Mucosa of descending colon (tissue), 3 donors: ENCODE measurements around the gene DHRS7B. TPM values are rescaled to one million over a fixed set of nuclear protein-coding genes. Genes with fewer than 3 reads are reported as not detected.

ENCODE experiments used
- ATAC-seq: fragments of 200-7000 bp; cut with Tn5 transposase; one replicate; pipeline ENCODE4 v1.9.1; 2020; ENCODE audit warnings: mild to moderate bottlenecking, moderate library complexity
- DNase-seq, 3 donors: peaks; one replicate each; pipeline ENCODE4 v3.0.0-alpha.2; 2020
- H3K36me3 ChIP-seq: fragments of 200-600 bp; one replicate; pipeline ENCODE4 v1.8.0; 2021; ENCODE audit warnings: low read depth, mild to moderate bottlenecking
- H3K4me1 ChIP-seq: fragments of 200-600 bp; one replicate; pipeline ENCODE4 v1.8.0; 2021; ENCODE audit warnings: low read depth, mild to moderate bottlenecking
- H3K4me3 ChIP-seq: fragments of 200-600 bp; one replicate; pipeline ENCODE4 v1.8.0; 2021; ENCODE audit warnings: mild to moderate bottlenecking
- H3K9me3 ChIP-seq: fragments of 200-600 bp; one replicate; pipeline ENCODE4 v1.8.0; 2021; ENCODE audit warnings: mild to moderate bottlenecking
- intact Hi-C, 2 donors: fragments of 100-400 bp; cut with DNase I in 1 of 2; cut with micrococcal nuclease in 1 of 2; formaldehyde crosslinking; loops; one replicate each; pipeline versions ENCODE4 v1.11.0 to v1.11.1; 2022; cut with DNase I, micrococcal nuclease
- total RNA-seq, 3 donors: library from RNA; stranded (reverse); fragmentation: NEBNext Ultra II Directional in 2 of 3; extraction: Animal tissue kit (Norgen Biotek cat#: 25700) in 2 of 3; gene quantifications; one replicate each; pipeline versions ENCODE4 v1.2.1 to v1.2.4, GENCODE V29; 2021 to 2023
- TF ChIP-seq, protein P1 (sequence below): fragments of 200-600 bp; IDR thresholded peaks from one replicate; pipeline ENCODE4 v1.8.0; 2022; ENCODE audit warnings: antibody characterized with exemption, mild to moderate bottlenecking
- donor health status: DM: no; HTN: no; CAD: no; lungs with moderate emphysema.
- donor health status: DM: no; HTN: no; CAD: no.
- donor health status: DM: no; HTN: yes; CAD: no.

DHRS7B gene
- total RNA-seq, 3 donors from 2014 or later = 21.9 to 34.0 (median 30.2) TPM

DNA sequence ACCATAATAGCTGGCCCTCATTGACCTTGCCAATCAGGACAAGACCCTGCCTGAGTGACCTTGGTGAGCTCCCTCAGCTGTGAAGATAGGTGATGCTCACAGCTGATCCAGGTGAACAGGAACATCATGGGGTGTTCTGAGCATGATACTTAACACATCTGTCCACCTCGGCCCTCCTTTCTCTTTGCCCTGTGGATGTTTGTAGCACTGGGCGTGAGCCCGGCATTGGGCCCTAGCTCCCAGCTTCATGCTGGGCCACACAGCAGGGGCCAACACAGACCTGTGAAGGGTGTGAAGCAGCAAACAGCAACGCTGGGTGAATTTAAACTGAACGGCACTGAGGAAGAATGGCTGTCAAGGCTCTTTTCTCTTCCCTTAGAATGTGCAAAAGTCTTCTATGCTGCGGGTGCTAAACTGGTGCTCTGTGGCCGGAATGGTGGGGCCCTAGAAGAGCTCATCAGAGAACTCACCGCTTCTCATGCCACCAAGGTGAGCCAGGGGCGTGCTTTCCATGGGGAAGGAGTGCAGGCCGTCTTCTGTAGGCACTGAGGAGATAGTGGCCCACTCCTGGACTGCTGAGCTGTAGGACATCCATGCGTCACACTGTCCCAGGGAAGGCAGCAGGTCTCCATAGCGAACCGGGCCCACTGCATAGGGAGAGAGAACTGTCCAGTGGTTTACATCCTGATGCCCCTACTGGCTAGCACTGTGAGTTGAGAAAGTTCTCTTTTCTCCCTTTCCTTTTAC, 51.3 kb downstream of the DHRS7B start:
- no peak overlapping the region for H3K4me3 ChIP-seq
- no peaks in the 10 kb centered on the region for H3K4me1 ChIP-seq
- DNase-seq (no peak), ATAC-seq (no peak)
- TF ChIP-seq, protein P1, sequence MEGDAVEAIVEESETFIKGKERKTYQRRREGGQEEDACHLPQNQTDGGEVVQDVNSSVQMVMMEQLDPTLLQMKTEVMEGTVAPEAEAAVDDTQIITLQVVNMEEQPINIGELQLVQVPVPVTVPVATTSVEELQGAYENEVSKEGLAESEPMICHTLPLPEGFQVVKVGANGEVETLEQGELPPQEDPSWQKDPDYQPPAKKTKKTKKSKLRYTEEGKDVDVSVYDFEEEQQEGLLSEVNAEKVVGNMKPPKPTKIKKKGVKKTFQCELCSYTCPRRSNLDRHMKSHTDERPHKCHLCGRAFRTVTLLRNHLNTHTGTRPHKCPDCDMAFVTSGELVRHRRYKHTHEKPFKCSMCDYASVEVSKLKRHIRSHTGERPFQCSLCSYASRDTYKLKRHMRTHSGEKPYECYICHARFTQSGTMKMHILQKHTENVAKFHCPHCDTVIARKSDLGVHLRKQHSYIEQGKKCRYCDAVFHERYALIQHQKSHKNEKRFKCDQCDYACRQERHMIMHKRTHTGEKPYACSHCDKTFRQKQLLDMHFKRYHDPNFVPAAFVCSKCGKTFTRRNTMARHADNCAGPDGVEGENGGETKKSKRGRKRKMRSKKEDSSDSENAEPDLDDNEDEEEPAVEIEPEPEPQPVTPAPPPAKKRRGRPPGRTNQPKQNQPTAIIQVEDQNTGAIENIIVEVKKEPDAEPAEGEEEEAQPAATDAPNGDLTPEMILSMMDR = no peak
- intact Hi-C loops = no loop called here
- H3K9me3 ChIP-seq = no peaks in the 10 kb centered on the region
- no peaks in the 10 kb centered on the region for H3K36me3 ChIP-seq

DNA sequence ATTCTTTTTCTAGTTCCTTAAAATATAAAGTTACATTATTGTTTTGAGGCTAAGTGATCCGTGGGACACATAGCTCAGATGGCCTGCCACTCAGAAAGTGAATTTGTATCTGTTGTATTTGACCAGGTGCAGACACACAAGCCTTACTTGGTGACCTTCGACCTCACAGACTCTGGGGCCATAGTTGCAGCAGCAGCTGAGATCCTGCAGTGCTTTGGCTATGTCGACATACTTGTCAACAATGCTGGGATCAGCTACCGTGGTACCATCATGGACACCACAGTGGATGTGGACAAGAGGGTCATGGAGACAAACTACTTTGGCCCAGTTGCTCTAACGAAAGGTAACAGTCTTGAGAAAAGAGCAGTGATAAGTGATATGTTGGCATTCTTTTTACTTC, 56.7 kb downstream of the DHRS7B start:
- Histone ChIP-seq H3K36me3 (no peaks in the 10 kb centered on the region), H3K4me3 (no peak overlapping the region), H3K4me1 (no peaks in the 10 kb centered on the region), H3K9me3 (no peaks in the 10 kb centered on the region)
- no peak for DNase-seq
- no peak for ATAC-seq
- TF ChIP-seq, protein P1 = no peak
- intact Hi-C loops = no loop called here

DNA sequence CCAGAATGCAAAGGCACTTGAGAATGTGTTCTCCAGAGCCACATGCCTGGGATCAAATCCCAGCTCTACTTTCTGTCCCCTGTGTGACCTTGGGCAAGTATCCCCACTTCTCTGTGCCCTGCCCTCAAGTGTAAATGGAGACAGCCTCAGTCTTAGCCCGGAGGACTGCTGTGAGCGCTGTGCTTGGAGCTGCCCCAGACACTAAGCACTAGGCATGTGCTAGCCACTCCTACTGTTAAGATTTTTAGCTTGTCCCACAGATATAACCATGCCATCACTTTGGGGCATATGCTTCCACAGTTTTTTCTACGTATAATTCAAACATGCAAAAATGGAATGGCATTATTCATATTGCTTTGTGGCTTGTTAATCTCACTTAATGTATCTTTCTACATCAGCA, 57.8 kb downstream of the DHRS7B start:
- Histone ChIP-seq H3K9me3 (no peaks in the 10 kb centered on the region), H3K4me3 (no peak overlapping the region), H3K4me1 (no peaks in the 10 kb centered on the region), H3K36me3 (no peaks in the 10 kb centered on the region)
- TF ChIP-seq, protein P1 = no peak
- intact Hi-C loops = no loop called here
- no peak for DNase-seq
- no peak for ATAC-seq

DNA sequence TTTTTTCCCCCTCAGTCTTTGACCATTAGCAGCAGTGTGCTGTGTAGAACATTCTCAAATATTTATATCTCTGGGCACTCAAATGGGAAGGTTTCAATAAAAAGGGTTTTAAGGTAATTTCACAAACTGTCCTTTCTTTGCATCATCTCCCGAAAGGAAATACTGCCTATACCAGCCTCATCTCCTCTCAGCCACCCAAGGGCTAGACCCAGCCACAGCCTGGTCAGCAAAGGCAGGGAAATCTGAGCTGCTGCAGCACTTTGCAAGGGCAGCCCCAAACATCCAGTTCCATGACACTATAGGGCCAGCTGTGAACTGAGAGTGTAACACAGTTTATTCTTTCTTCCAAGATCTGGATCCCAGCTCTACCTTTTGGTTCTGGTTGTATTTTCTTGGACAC, 58.3 kb downstream of the DHRS7B start:
- Histone ChIP-seq H3K4me3 (no peak overlapping the region), H3K4me1 (no peaks in the 10 kb centered on the region), H3K36me3 (no peaks in the 10 kb centered on the region), H3K9me3 (no peaks in the 10 kb centered on the region)
- ATAC-seq (no peak), DNase-seq (no peak)
- intact Hi-C loops = no loop called here
- TF ChIP-seq, protein P1 = no peak

DNA sequence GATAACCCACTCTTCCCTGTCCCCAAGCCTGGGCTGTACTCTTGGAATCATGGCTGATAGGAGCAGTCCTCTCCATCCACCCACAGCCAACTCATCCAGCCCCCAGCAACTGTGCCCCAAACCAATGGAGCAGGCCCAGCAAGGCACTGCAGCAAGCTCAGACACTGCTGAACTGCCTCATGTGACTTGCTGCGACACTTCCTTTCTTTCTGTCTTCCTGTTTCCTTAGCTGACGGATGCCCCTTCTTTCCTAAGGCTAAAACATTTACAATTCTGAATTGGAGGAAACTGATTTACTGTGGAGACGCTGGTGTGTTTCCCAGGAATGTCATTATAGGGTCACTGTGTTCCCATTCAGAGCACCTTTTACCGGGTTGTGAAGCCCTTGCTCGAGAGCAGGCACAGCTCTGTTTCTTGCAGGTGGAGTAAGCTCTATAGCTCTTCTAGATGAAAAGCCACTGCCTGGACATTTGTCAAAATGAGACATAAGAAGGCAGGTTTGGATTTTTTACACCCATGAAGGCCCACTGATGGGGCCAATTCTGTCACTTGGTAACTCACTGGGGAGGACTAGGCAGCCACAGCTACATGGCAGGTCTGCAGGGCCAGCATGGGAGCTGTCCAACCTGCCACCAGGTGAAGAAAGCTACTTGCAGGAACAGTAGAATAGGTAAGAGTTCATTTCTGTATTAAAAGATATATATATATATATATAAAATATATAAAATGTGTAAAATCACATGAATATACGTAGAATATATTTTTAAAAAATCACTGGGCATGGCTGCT, 59.8 kb downstream of the DHRS7B start:
- no peaks in the 10 kb centered on the region for H3K36me3 ChIP-seq
- intact Hi-C loops = loop anchor here in 1 of 2 donors (2.0 kb wide), 1 partner anchor 46 kb away; no protein-coding TSS in a partner anchor
- TF ChIP-seq, protein P1 = no peak
- ATAC-seq = no peak
- DNase-seq = no peak
- no peaks in the 10 kb centered on the region for H3K9me3 ChIP-seq
- H3K4me1 ChIP-seq = no peaks in the 10 kb centered on the region
- no peak overlapping the region for H3K4me3 ChIP-seq
